Tibial nerve (tissue), 4 donors: Measurements from ENCODE around the gene ACBD6.

Source experiments
- CTCF ChIP-seq, 5 experiments: fragments of 200-600 bp in 3 of 5; fragments of 450-650 bp in 2 of 5; sonication (generic) in 3 of 5; IDR thresholded peaks; one replicate each; pipeline ENCODE4 v1.5.1; 2016 to 2019; ENCODE audit warnings: antibody characterized with exemption in 5 of 5, mild to moderate bottlenecking in 3 of 5, moderate library complexity in 2 of 5
- EP300 ChIP-seq, 2 donors: sonication (generic); formaldehyde crosslinking; IDR thresholded peaks; one replicate each; pipeline ENCODE4 v1.6.1; 2017; ENCODE audit warnings: antibody characterized with exemption in 2 of 2, mild to moderate bottlenecking in 1 of 2
- POLR2A ChIP-seq, 2 donors: fragments of 450-650 bp; IDR thresholded peaks; one replicate each; pipeline ENCODE4 v1.6.1; 2017; ENCODE audit warnings: antibody characterized with exemption in 2 of 2, mild to moderate bottlenecking in 2 of 2, moderate library complexity in 2 of 2

- no peak for TF ChIP-seq CTCF (IDR thresholded peaks at IDR 0.05)
- no peak for TF ChIP-seq POLR2A (IDR thresholded peaks at IDR 0.05)
- TF ChIP-seq EP300 (IDR thresholded peaks at IDR 0.05): no peak
Measured at GRCh38 chr1:180424848-180425457, 77.4 kb downstream of the ACBD6 start.
